ENCODE data around the gene THADA.

The THADA gene

GRCh38 chr2:43388371-43388770 lies 207.5 kb downstream of the THADA start:
- no peak for TF ChIP-seq CTCF (IDR thresholded peaks at IDR 0.05)

GRCh38 chr2:43387092-43388062 lies 208.5 kb downstream of the THADA start:
- TF ChIP-seq CTCF (IDR thresholded peaks at IDR 0.05), result no peak

GRCh38 chr2:43384143-43384542 lies 211.7 kb downstream of the THADA start:
- no peak for TF ChIP-seq CTCF (IDR thresholded peaks at IDR 0.05)

- no peak for TF ChIP-seq CTCF (IDR thresholded peaks at IDR 0.05)
Measured at GRCh38 chr2:43383533-43383932, 212.3 kb downstream of the THADA start.

- no peak for TF ChIP-seq CTCF (IDR thresholded peaks at IDR 0.05)
Measured at GRCh38 chr2:43379494-43379893, 216.3 kb downstream of the THADA start.

GRCh38 chr2:43377327-43377726 lies 218.5 kb downstream of the THADA start:
- no peak for TF ChIP-seq CTCF (IDR thresholded peaks at IDR 0.05)

GRCh38 chr2:43376523-43377198 lies 219.2 kb downstream of the THADA start:
- TF ChIP-seq CTCF (IDR thresholded peaks at IDR 0.05), result no peak

All from LNCAP (cell line).